ENCODE measurements around the gene ACAD11.

ACAD11 gene

DNA sequence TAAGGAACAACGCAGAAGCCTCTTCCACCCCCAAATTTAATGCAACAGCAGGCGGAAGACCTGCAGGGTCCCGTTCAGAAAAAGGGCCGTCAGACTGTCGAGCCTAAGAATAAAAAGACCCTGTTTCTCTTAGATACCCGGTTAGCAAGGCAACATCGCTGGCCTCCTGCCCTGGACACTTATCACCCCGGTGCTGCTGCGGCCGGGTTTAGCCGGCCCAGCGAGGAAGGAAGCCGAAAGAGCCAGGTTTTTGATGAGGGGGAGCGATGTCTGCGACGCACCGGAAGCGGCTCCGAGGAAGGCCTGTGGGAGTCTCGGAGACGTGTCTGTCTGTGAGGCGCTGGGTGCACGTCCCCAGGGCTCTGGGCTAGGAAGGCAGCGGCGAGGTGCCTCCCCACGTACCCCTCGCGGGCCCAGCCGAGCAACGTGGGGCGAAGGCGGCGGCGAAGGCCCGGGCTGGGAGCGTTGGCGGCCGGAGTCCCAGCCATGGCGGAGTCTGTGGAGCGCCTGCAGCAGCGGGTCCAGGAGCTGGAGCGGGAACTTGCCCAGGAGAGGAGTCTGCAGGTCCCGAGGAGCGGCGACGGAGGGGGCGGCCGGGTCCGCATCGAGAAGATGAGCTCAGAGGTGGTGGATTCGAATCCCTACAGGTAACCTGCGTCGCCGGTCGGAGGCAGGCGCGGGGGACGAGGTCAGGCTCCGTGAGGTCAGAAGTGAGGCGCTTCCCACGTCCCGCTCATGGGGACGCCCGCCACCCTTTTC, 622 bp upstream of the ACAD11 start, which contains the start of gene UBA5:
TSS of gene UBA5 (plus strand) at position 278 of the 759 bp plus-strand sequence. CDS start at position 487, 209 bp downstream.
- no peak for DNase-seq (ENCODE audit: low read depth)
- H3K4me3 ChIP-seq (ENCODE audit: low read depth, low read length): peak within 1 kb of the TSS; percentile 76
- TF ChIP-seq, protein P1, sequence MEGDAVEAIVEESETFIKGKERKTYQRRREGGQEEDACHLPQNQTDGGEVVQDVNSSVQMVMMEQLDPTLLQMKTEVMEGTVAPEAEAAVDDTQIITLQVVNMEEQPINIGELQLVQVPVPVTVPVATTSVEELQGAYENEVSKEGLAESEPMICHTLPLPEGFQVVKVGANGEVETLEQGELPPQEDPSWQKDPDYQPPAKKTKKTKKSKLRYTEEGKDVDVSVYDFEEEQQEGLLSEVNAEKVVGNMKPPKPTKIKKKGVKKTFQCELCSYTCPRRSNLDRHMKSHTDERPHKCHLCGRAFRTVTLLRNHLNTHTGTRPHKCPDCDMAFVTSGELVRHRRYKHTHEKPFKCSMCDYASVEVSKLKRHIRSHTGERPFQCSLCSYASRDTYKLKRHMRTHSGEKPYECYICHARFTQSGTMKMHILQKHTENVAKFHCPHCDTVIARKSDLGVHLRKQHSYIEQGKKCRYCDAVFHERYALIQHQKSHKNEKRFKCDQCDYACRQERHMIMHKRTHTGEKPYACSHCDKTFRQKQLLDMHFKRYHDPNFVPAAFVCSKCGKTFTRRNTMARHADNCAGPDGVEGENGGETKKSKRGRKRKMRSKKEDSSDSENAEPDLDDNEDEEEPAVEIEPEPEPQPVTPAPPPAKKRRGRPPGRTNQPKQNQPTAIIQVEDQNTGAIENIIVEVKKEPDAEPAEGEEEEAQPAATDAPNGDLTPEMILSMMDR (IDR thresholded peaks at IDR 0.05; ENCODE audit: control insufficient read depth, extremely low read depth, insufficient read depth): no peak

DNA sequence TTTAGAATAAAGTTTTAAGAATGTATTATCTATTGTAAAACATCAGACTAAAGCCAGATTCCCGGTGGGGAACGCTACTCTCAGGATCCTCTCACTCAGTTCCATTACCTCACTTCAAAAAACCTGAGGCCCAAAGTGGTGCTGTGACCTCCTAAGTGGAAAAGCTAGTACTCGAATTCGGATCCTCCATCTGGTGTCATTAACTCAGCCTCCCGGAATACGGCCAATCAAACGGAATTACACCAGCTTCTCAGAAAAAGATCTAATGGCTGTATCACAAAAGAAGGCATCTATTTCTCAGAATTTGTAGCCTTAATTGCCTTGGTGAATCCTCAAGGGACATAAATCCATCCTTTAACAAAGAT, 627 bp downstream of the ACAD11 start:
- TF ChIP-seq, protein P1 (IDR thresholded peaks at IDR 0.05; ENCODE audit: control insufficient read depth, extremely low read depth, insufficient read depth): no peak
- peak overlapping the region; percentile 76 for H3K4me3 ChIP-seq (ENCODE audit: low read depth, low read length)
- DNase-seq (ENCODE audit: low read depth): no peak

DNA sequence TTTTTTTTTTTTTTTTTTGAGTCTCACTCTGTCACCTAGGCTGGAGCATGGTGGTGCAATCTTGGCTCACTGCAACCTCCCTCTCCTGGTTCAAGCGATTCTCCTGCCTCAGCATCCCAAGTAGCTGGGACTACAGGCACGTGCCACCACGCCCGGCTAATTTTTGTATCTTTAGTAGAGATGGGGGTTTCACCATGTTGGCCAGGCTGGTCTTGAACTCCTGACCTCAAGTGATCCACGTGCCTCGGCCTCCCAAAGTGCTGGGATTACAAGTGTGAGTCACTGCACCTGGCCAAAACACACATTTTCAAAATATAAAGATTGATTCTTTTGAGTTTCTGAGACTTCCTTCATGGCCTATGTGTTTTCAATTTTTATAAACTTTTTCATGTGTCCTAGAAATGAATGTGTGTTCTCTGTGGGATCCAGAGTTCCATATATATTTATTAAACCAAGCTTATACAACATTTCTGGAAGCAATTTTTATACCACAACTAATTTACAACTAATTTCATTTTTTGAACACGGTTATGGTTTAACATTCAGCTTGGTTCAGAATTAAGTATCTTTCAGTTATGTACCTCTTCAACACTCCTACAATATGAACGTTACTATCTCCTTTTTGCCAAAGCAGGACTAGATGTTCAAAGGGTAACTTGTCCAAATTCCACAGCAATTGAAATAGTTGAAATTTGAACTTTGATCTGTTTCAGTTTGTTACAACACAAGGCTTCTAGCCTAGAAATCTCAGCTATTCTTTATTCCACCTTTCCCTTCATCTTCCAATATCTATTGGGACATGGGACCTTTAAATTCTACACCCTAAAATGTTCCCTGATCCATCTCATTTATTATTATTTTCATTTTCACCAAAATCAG, 1.5 kb downstream of the ACAD11 start:
- no peak overlapping the region for H3K4me3 ChIP-seq (ENCODE audit: low read depth, low read length)
- DNase-seq (ENCODE audit: low read depth): no peak
- TF ChIP-seq, protein P1 (IDR thresholded peaks at IDR 0.05; ENCODE audit: control insufficient read depth, extremely low read depth, insufficient read depth): no peak

DNA sequence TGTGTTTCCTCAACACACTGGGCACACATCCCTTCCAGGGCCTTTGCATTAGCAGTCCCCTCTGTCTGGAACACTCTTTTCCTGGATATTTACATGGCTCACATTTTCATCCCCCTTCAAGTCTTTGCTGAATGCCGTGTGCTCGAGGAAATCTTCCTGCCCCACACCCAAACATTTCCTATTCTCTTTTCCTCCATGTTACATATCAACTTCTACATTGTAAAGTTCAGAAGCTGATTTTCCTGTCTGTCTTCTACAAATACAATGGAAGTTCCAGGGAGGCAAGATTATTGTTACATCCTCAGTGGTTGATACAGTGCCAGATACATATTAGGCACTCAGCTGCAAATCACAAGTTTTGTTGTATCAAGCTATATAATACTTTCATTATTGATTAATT, 4.1 kb downstream of the ACAD11 start:
- DNase-seq (ENCODE audit: low read depth): no peak
- TF ChIP-seq, protein P1 (IDR thresholded peaks at IDR 0.05; ENCODE audit: control insufficient read depth, extremely low read depth, insufficient read depth): no peak
- H3K4me3 ChIP-seq (ENCODE audit: low read depth, low read length): no peak overlapping the region

DNA sequence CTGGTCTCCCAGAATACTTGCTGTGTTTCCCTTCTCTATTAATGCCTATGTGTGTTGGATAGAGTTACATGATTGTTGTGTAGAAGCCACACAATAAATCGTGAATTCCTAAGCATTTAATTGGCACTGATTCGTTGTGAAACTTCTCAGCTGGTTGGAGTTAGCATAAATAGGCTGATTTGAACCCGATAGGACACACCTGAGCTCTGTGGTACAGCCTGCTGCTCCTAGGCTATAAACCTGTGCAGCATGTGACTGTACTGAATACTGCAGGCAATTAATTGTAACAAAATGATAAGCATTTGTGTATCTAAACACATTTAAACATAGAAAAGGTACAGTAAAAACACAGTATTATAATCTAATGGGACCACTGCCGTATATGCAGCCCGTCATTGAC, 4.9 kb downstream of the ACAD11 start:
- TF ChIP-seq, protein P1 (IDR thresholded peaks at IDR 0.05; ENCODE audit: control insufficient read depth, extremely low read depth, insufficient read depth): no peak
- no peak overlapping the region for H3K4me3 ChIP-seq (ENCODE audit: low read depth, low read length)

DNA sequence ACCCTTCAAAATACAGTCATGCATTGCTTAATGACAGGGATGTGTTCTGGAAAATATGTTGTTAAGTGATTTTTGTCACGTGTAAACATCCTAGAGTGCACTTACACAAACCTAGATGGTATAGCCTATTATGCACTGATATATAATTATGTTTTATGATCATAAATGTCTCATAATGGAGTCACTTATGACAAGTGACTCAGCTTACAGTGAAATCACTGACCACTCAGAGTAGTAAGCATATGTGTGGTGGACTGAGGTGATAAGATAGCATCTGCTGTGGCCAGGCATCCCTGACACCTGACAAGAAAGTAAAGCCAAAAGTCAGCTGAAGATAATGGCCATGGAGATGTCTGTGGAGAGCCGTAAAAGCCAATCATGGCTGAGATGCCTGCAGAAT, 5.4 kb downstream of the ACAD11 start:
- no peak for DNase-seq (ENCODE audit: low read depth)
- TF ChIP-seq, protein P1 (IDR thresholded peaks at IDR 0.05; ENCODE audit: control insufficient read depth, extremely low read depth, insufficient read depth): no peak
- H3K4me3 ChIP-seq (ENCODE audit: low read depth, low read length): no peak overlapping the region

More for the DNA sequence above, 4.9 kb downstream of the ACAD11 start:
- DNase-seq (ENCODE audit: low read depth): no peak
